Measurements from ENCODE around the gene PTPRG. TPM values are rescaled to one million over a fixed set of nuclear protein-coding genes. Genes with fewer than 3 reads are reported as not detected.

Gene PTPRG
- total and polyA plus RNA-seq, 10 of the 15 experiments (the other 5 are each of a cell fraction or from before 2014, with no cell fraction given): 0.29 to 20.7 (median 1.4) TPM

DNA sequence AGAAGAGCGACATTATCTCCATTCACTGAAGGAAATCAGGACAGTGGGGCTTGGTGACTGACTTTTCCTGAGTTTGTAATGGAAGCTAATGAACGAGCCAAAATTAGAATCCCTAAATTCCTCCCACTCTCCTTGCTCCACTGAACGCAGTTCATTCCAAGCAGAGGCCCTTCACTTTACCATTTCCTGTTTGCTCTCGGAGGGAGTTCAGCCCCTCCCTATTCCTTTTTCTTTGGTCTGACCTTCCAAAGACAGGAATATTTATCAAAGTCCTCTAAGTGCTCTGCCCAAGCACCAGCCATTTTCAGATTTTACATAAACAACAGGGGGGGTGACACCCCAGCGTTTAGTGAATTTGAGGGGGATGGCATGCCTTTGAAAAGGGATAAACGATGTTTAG lies 24.0 kb upstream of the PTPRG start:
- BruUV-seq (replicated peaks): no TSS peak
- Histone ChIP-seq H3K4me2 (ENCODE audit: control insufficient read depth, insufficient read depth) (no peak overlapping the region), H3K27me3 (replicated peaks in 1 of 2; ENCODE audit: control insufficient read depth in 2 of 2, insufficient read depth in 2 of 2, low read length in 1 of 2) (no peaks in the 10 kb centered on the region; a peak in 1 of 4 replicates), H3K27ac (ENCODE audit: control insufficient read depth, insufficient read depth) (no peak overlapping the region), H3K4me1 (ENCODE audit: control insufficient read depth, insufficient read depth, low read length) (no peaks in the 10 kb centered on the region), H4K20me1 (ENCODE audit: control insufficient read depth, insufficient read depth) (no peaks in the 10 kb centered on the region), H3K4me3 (no peak overlapping the region), H3K79me2 (ENCODE audit: control insufficient read depth, insufficient read depth, low read length) (no peaks in the 10 kb centered on the region), H2AFZ (ENCODE audit: control insufficient read depth, low read depth, low read length) (no peak overlapping the region), H3K36me3 (ENCODE audit: control insufficient read depth in 2 of 2, insufficient read depth in 2 of 2, low read length in 1 of 2) (no peaks in the 10 kb centered on the region), H3K9ac (ENCODE audit: control insufficient read depth, insufficient read depth, low read length) (no peak overlapping the region), H3K9me3 (replicated peaks; ENCODE audit: control insufficient read depth, insufficient read depth, low read length) (no peaks in the 10 kb centered on the region)
- CTCF ChIA-PET: interaction anchor here (0.9 kb wide), 1 partner anchor 15 kb away, joined by 3 read pairs; no protein-coding TSS in a partner anchor
- RAD21 ChIA-PET (ENCODE audit: unreplicated experiment): no interaction called here
- ATAC-seq (no peak), FAIRE-seq (no peak), DNase-seq (ENCODE audit: low read depth, low spot score) (no peak)
- POLR2A ChIA-PET: no interaction called here
- 34% methylated on average over 6 of the region's 6 CpGs for WGBS (ENCODE audit: insufficient coverage, insufficient replicate concordance, low lambda C conversion rate, missing lambda C conversion rate)
- SMC1A ChIA-PET (ENCODE audit: uncharacterized antibody, unreplicated experiment): interaction anchor here (0.6 to 3.6 kb wide), 5 partner anchors 8 to 651 kb away, joined by 3 to 18 read pairs (median 4); partner anchors contain the start of gene PTPRG
- in situ Hi-C loops (cut with MboI) (no loop called here), intact Hi-C loops (cut with micrococcal nuclease; ENCODE audit: unreplicated experiment) (loop anchor here (10.0 kb wide), 1 partner anchor 153 kb away; no protein-coding TSS in a partner anchor)
- no peak for TF ChIP-seq SPI1 (IDR thresholded peaks at IDR 0.05; ENCODE audit: borderline replicate concordance, insufficient read depth, low read depth, low read length)
- no peak for TF ChIP-seq TARDBP (IDR thresholded peaks at IDR 0.05; ENCODE audit: borderline replicate concordance)
- TF ChIP-seq MYC (IDR thresholded peaks at IDR 0.05; ENCODE audit: insufficient read depth, insufficient read length, insufficient replicate concordance, low read length, severe bottlenecking): no peak
- no peak for TF ChIP-seq ZBTB11 (CRISPR knock-in tag; IDR thresholded peaks at IDR 0.05)
- no peak for TF ChIP-seq RAD51 (IDR thresholded peaks at IDR 0.05)
- TF ChIP-seq, protein P1, sequence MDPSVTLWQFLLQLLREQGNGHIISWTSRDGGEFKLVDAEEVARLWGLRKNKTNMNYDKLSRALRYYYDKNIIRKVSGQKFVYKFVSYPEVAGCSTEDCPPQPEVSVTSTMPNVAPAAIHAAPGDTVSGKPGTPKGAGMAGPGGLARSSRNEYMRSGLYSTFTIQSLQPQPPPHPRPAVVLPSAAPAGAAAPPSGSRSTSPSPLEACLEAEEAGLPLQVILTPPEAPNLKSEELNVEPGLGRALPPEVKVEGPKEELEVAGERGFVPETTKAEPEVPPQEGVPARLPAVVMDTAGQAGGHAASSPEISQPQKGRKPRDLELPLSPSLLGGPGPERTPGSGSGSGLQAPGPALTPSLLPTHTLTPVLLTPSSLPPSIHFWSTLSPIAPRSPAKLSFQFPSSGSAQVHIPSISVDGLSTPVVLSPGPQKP (IDR thresholded peaks at IDR 0.05; ENCODE audit: low read depth, low read length): no peak
